WTC11 (cell line): ENCODE measurements around the gene NEK4. TPM values are rescaled to one million over a fixed set of nuclear protein-coding genes. Genes with fewer than 3 reads are reported as not detected.

Experiments
- ATAC-seq: fragments of 200-7000 bp; cut with Tn5 transposase; 2 replicates; pipeline ENCODE4 v1.10.0; 2021; ENCODE audit warnings: mild to moderate bottlenecking, moderate library complexity
- CTCF ChIA-PET: fragments of 300-600 bp; sonication (Branson Sonifier 250); formaldehyde crosslinking; loops from one replicate; lab custom pipeline; 2021; ENCODE audit warnings: antibody characterized with exemption; lab: Charles Lee
- POLR2A ChIA-PET: fragments of 350-600 bp; sonication (Branson Sonifier 250); formaldehyde crosslinking; loops from one replicate; lab custom pipeline; 2021; ENCODE audit warnings: antibody characterized with exemption; lab: Charles Lee
- DNase-seq: peaks from one replicate; pipeline ENCODE4 v3.0.0; 2021; ENCODE audit warnings: low spot score
- H3K27ac Mint-ChIP-seq: 2 replicates; pipeline ENCODE4 v1.8.0; 2021; ENCODE audit warnings: mixed read lengths
- H3K27me3 Mint-ChIP-seq: 2 replicates; pipeline ENCODE4 v1.8.0; 2021; ENCODE audit warnings: low read depth, mild to moderate bottlenecking, moderate library complexity, mixed read lengths
- H3K36me3 Mint-ChIP-seq: 2 replicates; pipeline ENCODE4 v1.8.0; 2021; ENCODE audit warnings: mixed read lengths
- H3K4me1 Mint-ChIP-seq: 2 replicates; pipeline ENCODE4 v1.8.0; 2022; ENCODE audit warnings: mixed read lengths
- H3K4me3 Mint-ChIP-seq: 2 replicates; pipeline ENCODE4 v1.8.0; 2021; ENCODE audit warnings: mild to moderate bottlenecking, moderate library complexity, mixed read lengths
- H3K9me3 Mint-ChIP-seq: 2 replicates; pipeline ENCODE4 v1.8.0; 2021; ENCODE audit warnings: mixed read lengths
- ATF1 ChIP-seq: sonication (generic); formaldehyde crosslinking; IDR thresholded peaks from 2 replicates; pipeline ENCODE4 v1.8.1; 2023; ENCODE audit warnings: mild to moderate bottlenecking, moderate library complexity, missing genetic modification reagents
- ELF4 ChIP-seq: sonication (generic); formaldehyde crosslinking; IDR thresholded peaks from 2 replicates; pipeline ENCODE4 v1.8.1; 2022; ENCODE audit warnings: low read depth, mild to moderate bottlenecking, moderate library complexity, missing genetic modification reagents
- HMGA2 ChIP-seq: fragments of 250-450 bp; sonication (Bioruptor Pico); IDR thresholded peaks from 2 replicates; pipeline ENCODE4 v1.4.0; 2021; ENCODE audit warnings: mild to moderate bottlenecking, moderate library complexity
- JUN ChIP-seq: sonication (generic); formaldehyde crosslinking; IDR thresholded peaks from 2 replicates; pipeline ENCODE4 v1.8.0; 2023; ENCODE audit warnings: mild to moderate bottlenecking, missing genetic modification reagents
- NR3C1 ChIP-seq: sonication (generic); formaldehyde crosslinking; conservative IDR thresholded peaks from 2 replicates; pipeline ENCODE4 v1.8.1; 2023; ENCODE audit warnings: low read depth, mild to moderate bottlenecking, missing genetic modification reagents
- OVOL2 ChIP-seq: fragments of 250-450 bp; sonication (Bioruptor Pico); IDR thresholded peaks from 2 replicates; pipeline ENCODE4 v1.9.0; 2021; ENCODE audit warnings: mild to moderate bottlenecking, borderline replicate concordance
- RORB ChIP-seq: fragments of 250-450 bp; sonication (Bioruptor Pico); IDR thresholded peaks from 2 replicates; pipeline ENCODE4 v1.9.0; 2021; ENCODE audit warnings: mild to moderate bottlenecking
- SP1 ChIP-seq: sonication (generic); formaldehyde crosslinking; conservative IDR thresholded peaks from 2 replicates; pipeline ENCODE4 v1.8.1; 2022; ENCODE audit warnings: missing genetic modification reagents
- ZNF219 ChIP-seq: sonication (generic); formaldehyde crosslinking; IDR thresholded peaks from 2 replicates; pipeline ENCODE4 v1.8.0; 2023; ENCODE audit warnings: missing genetic modification reagents, mild to moderate bottlenecking, borderline replicate concordance
- ZNF281 ChIP-seq: sonication (generic); formaldehyde crosslinking; IDR thresholded peaks from 2 replicates; pipeline ENCODE4 v1.8.0; 2023; ENCODE audit warnings: mild to moderate bottlenecking, missing genetic modification reagents
- ZNF416 ChIP-seq: fragments of 250-450 bp; sonication (Bioruptor Pico); IDR thresholded peaks from 2 replicates; pipeline ENCODE4 v1.9.0; 2021; ENCODE audit warnings: mild to moderate bottlenecking, inconsistent platforms
- total RNA-seq: library from RNA; stranded (reverse); gene quantifications from 3 replicates; pipeline ENCODE4 v1.2.3, GENCODE V29; 2021
- TF ChIP-seq, protein P1 (sequence below): fragments of 250-450 bp; sonication (Bioruptor Pico); conservative IDR thresholded peaks from 2 replicates; pipeline ENCODE4 v1.9.0; 2021; ENCODE audit warnings: mild to moderate bottlenecking
- TF ChIP-seq, protein P2 (sequence below): sonication (generic); formaldehyde crosslinking; IDR thresholded peaks from 2 replicates; pipeline ENCODE4 v1.8.0; 2022; ENCODE audit warnings: mild to moderate bottlenecking, missing genetic modification reagents

The NEK4 gene
- total RNA-seq, 1 experiment from 2014 or later, result 31.4 TPM

DNA sequence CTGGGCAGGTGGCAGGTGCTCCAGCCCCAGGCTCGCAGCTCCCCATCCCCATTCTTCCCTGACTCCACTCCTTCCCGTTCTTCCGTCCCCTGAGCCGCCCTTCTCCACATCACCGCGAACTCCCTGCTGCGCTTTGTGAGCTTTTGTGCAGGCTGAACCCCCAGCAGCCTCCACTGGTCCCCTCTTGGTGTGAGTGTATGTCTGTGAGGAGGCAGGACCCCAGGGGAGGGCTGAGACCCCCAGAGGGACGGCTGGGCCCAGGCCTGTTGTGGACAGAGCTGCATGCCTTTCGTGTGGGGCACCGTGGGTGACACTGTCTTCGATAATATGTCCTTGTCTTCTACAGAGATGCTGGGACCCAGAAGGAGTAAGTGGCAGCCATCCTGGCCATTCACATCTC, 16.5 kb upstream of the NEK4 start:
- H3K4me1 Mint-ChIP-seq, result peaks cover 7% of the 10 kb centered on the region
- H3K36me3 Mint-ChIP-seq, result no peaks in the 10 kb centered on the region
- CTCF ChIA-PET, result interaction anchor here (1.9 to 5.4 kb wide), 2 partner anchors 12 to 34 kb away, joined by 7 to 41 read pairs; no protein-coding TSS in a partner anchor
- no peak for DNase-seq
- TF ChIP-seq SP1 (CRISPR knock-in tag) (no peak), ATF1 (CRISPR knock-in tag) (no peak)
- TF ChIP-seq, all 79 proteins: peak for 0
- POLR2A ChIA-PET, result no interaction called here
- no peak for ATAC-seq
- Mint-ChIP-seq H3K27me3 (no peaks in the 10 kb centered on the region), H3K9me3 (no peaks in the 10 kb centered on the region), H3K27ac (no peak overlapping the region), H3K4me3 (no peak overlapping the region)

- ChIA-PET CTCF (interaction anchor here (1.9 to 5.4 kb wide), 2 partner anchors 13 to 34 kb away, joined by 7 to 41 read pairs; no protein-coding TSS in a partner anchor), POLR2A (no interaction called here)
- TF ChIP-seq, protein P1, sequence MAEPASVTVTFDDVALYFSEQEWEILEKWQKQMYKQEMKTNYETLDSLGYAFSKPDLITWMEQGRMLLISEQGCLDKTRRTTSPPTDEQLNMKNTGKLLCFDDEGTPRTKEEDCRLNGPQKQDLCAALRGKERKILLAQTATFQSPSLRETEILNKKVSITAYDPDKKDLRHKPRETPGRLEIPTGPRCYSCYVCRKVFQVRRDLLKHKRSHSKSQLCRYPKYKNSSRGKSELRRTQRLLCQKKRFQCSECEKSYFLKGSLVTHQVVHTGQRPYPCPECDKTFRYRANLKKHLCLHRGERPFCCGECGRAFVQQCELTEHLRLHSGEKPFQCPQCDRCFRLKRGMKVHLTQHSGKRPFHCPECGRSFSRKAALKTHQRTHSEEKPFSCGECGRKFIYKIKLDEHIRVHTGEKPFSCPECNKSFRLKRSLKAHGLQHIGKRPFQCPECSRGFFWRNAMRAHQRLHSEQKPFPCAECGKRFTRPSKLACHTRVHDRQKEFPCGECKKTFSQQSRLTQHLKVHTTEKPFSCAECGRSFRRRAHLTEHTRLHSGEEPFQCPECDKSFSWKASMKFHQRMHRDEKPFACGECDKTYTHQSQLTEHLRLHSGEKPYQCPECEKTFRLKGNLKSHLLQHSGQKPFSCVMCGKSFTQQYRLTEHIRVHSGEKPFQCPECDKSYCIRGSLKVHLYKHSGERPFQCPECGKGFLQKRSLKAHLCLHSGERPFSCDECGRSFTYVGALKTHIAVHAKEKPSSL, result no peak
- TF ChIP-seq SP1 (CRISPR knock-in tag), result no peak
- no peak for TF ChIP-seq ZNF416
- no peak for TF ChIP-seq OVOL2 (CRISPR knock-in tag)
- no peak for TF ChIP-seq JUN (CRISPR knock-in tag)
- TF ChIP-seq ZNF219 (CRISPR knock-in tag), result no peak
- TF ChIP-seq RORB, result no peak
- no peak overlapping the region for H3K27ac Mint-ChIP-seq
- no peaks in the 10 kb centered on the region for H3K9me3 Mint-ChIP-seq
- DNase-seq (no peak), ATAC-seq (no peak)
- H3K27me3 Mint-ChIP-seq, result no peaks in the 10 kb centered on the region
- no peaks in the 10 kb centered on the region for H3K36me3 Mint-ChIP-seq
- no peak overlapping the region for H3K4me3 Mint-ChIP-seq
- peaks cover 13% of the 10 kb centered on the region for H3K4me1 Mint-ChIP-seq
Observed at GRCh38 chr3:52786330-52787215, 15.8 kb upstream of the NEK4 start.

DNA sequence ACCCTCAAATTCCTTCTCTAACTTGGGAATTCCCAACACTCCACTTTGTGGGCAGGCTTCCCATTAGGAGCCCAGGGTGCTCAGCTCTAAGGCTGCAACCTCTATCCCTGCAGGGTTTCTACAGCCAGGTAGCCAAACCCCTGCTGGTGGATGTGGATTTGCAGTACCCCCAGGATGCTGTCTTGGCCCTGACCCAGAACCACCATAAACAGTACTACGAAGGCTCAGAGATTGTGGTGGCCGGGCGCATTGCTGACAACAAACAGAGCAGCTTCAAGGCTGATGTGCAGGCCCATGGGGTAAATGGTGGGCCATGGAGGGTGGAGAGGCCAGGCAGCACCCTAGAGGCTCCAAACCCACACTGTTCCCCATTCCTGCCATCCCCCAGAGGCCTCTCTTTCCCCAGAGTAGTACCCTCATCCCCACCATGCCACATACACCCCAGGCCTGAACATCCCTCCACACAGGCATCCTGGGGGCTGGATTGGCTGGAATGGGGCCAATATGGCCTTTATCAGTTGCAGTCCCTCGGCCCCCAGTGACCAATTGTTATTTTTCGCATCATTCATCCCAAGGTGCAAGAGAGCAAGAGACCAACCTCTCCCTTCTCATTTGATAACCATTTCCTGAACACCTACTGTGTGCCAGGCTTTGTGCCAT, 14.3 kb upstream of the NEK4 start:
- ATAC-seq, result no peak
- no peak for DNase-seq
- Mint-ChIP-seq H3K9me3 (no peaks in the 10 kb centered on the region), H3K4me1 (peaks cover 13% of the 10 kb centered on the region), H3K27me3 (no peaks in the 10 kb centered on the region), H3K27ac (no peak overlapping the region), H3K36me3 (no peaks in the 10 kb centered on the region), H3K4me3 (no peak overlapping the region)
- CTCF ChIA-PET, result interaction anchor here (1.3 to 5.4 kb wide), 3 partner anchors 7 to 36 kb away, joined by 7 to 41 read pairs (median 27); no protein-coding TSS in a partner anchor
- POLR2A ChIA-PET, result interaction anchor here (1.1 kb wide), 1 partner anchor 8 kb away, joined by 3 read pairs; no protein-coding TSS in a partner anchor
- TF ChIP-seq NR3C1 (CRISPR knock-in tag) (no peak), ELF4 (CRISPR knock-in tag) (no peak)
- TF ChIP-seq, protein P1, result no peak

GRCh38 chr3:52784021-52784621, 13.4 kb upstream of the NEK4 start:
- Mint-ChIP-seq H3K4me3 (no peak overlapping the region), H3K36me3 (no peaks in the 10 kb centered on the region), H3K4me1 (peaks cover 13% of the 10 kb centered on the region), H3K27ac (no peak overlapping the region), H3K27me3 (no peaks in the 10 kb centered on the region), H3K9me3 (no peaks in the 10 kb centered on the region)
- DNase-seq (peak; percentile 5), ATAC-seq (no peak)
- ChIA-PET CTCF (interaction anchor here (1.3 to 3.5 kb wide), 3 partner anchors 8 to 37 kb away, joined by 7 to 27 read pairs (median 26); no protein-coding TSS in a partner anchor), POLR2A (interaction anchor here (1.1 to 1.6 kb wide), 2 partner anchors 9 to 13 kb away, joined by 3 to 4 read pairs; partner anchors contain the start of gene NEK4)
- TF ChIP-seq ZNF281 (CRISPR knock-in tag), result no peak
- TF ChIP-seq, protein P2, sequence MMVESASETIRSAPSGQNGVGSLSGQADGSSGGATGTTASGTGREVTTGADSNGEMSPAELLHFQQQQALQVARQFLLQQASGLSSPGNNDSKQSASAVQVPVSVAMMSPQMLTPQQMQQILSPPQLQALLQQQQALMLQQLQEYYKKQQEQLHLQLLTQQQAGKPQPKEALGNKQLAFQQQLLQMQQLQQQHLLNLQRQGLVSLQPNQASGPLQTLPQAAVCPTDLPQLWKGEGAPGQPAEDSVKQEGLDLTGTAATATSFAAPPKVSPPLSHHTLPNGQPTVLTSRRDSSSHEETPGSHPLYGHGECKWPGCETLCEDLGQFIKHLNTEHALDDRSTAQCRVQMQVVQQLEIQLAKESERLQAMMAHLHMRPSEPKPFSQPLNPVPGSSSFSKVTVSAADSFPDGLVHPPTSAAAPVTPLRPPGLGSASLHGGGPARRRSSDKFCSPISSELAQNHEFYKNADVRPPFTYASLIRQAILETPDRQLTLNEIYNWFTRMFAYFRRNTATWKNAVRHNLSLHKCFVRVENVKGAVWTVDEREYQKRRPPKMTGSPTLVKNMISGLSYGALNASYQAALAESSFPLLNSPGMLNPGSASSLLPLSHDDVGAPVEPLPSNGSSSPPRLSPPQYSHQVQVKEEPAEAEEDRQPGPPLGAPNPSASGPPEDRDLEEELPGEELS (CRISPR knock-in tag), result no peak
- TF ChIP-seq, protein P1, result no peak
- no peak for TF ChIP-seq HMGA2
